GM21367 (cell line): ENCODE results near the gene RBBP8NL.

ENCODE experiments used
- ATAC-seq: cut with Tn5 transposase; IDR thresholded peaks from one replicate; pipeline ENCODE4 v1.9.1; 2021; ENCODE audit not compliant: unreplicated experiment

RBBP8NL gene

GRCh38 chr20:62461834-62462233, 34.5 kb upstream of the RBBP8NL start:
- no peak for ATAC-seq

GRCh38 chr20:62461157-62461556, 33.8 kb upstream of the RBBP8NL start:
- ATAC-seq: no peak

- no peak for ATAC-seq
These were observed 33.3 kb upstream of the RBBP8NL start for GRCh38 chr20:62460678-62461077.

GRCh38 chr20:62459488-62459887, 32.1 kb upstream of the RBBP8NL start:
- ATAC-seq: no peak

- no peak for ATAC-seq
These were observed 31.2 kb upstream of the RBBP8NL start for GRCh38 chr20:62458275-62459251.

GRCh38 chr20:62457831-62458230, 30.5 kb upstream of the RBBP8NL start:
- ATAC-seq: no peak

GRCh38 chr20:62457098-62457497, 29.8 kb upstream of the RBBP8NL start:
- no peak for ATAC-seq

- no peak for ATAC-seq
These were observed 28.6 kb upstream of the RBBP8NL start for GRCh38 chr20:62455929-62456328.

GRCh38 chr20:62454904-62455636, 27.7 kb upstream of the RBBP8NL start:
- ATAC-seq: no peak

- no peak for ATAC-seq
These were observed 26.0 kb upstream of the RBBP8NL start for GRCh38 chr20:62453186-62453808.

- ATAC-seq: no peak
These were observed 25.2 kb upstream of the RBBP8NL start for GRCh38 chr20:62452475-62453095.

- ATAC-seq: no peak
These were observed 24.6 kb upstream of the RBBP8NL start for GRCh38 chr20:62451970-62452369.

GRCh38 chr20:62451156-62451767, 23.9 kb upstream of the RBBP8NL start:
- no peak for ATAC-seq

- no peak for ATAC-seq
These were observed 22.8 kb upstream of the RBBP8NL start for GRCh38 chr20:62449951-62450691.

- no peak for ATAC-seq
These were observed 21.4 kb upstream of the RBBP8NL start for GRCh38 chr20:62448788-62449187.

- ATAC-seq: no peak
These were observed 20.7 kb upstream of the RBBP8NL start for GRCh38 chr20:62448038-62448437.

- no peak for ATAC-seq
These were observed 19.8 kb upstream of the RBBP8NL start for GRCh38 chr20:62446888-62447869.

GRCh38 chr20:62446481-62446880, 19.1 kb upstream of the RBBP8NL start:
- ATAC-seq: no peak
